22Rv1 (cell line): ENCODE measurements around the gene TMEM271.

Experiments
- H3K27ac ChIP-seq: fragments of 450-650 bp; 2 replicates; pipeline ENCODE4 v1.5.1; 2017
- ZFX ChIP-seq: fragments of 450-650 bp; IDR thresholded peaks from 2 replicates; pipeline ENCODE4 v1.6.1; 2017; ENCODE audit warnings: antibody characterized with exemption, borderline replicate concordance
- TF ChIP-seq, protein P1 (sequence below): fragments of 450-650 bp; IDR thresholded peaks from 2 replicates; pipeline ENCODE4 v1.5.1; 2017; ENCODE audit warnings: mild to moderate bottlenecking

The TMEM271 gene

DNA sequence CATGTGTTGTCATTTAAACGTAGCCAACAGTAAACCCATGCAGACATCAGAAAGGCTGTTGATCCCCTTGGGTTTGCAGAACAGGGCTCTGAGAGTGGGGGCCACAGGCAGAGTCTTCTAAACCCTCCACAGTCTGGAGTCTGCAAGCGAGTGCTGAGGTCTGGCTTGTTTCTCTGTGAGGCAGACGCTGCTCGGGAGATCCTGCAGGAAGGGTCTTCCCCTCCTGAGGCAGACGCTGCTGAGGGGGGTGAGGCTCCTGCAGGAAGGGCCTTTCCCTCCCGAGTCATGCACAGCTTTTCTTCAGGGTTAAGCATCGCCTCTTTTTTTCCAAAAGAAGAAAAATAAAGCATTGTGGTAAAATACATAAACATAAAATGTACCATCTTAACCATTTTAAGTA is 32.1 kb upstream of the TMEM271 start:
- TF ChIP-seq, protein P1, sequence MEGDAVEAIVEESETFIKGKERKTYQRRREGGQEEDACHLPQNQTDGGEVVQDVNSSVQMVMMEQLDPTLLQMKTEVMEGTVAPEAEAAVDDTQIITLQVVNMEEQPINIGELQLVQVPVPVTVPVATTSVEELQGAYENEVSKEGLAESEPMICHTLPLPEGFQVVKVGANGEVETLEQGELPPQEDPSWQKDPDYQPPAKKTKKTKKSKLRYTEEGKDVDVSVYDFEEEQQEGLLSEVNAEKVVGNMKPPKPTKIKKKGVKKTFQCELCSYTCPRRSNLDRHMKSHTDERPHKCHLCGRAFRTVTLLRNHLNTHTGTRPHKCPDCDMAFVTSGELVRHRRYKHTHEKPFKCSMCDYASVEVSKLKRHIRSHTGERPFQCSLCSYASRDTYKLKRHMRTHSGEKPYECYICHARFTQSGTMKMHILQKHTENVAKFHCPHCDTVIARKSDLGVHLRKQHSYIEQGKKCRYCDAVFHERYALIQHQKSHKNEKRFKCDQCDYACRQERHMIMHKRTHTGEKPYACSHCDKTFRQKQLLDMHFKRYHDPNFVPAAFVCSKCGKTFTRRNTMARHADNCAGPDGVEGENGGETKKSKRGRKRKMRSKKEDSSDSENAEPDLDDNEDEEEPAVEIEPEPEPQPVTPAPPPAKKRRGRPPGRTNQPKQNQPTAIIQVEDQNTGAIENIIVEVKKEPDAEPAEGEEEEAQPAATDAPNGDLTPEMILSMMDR = no peak
- no peak for TF ChIP-seq ZFX

DNA sequence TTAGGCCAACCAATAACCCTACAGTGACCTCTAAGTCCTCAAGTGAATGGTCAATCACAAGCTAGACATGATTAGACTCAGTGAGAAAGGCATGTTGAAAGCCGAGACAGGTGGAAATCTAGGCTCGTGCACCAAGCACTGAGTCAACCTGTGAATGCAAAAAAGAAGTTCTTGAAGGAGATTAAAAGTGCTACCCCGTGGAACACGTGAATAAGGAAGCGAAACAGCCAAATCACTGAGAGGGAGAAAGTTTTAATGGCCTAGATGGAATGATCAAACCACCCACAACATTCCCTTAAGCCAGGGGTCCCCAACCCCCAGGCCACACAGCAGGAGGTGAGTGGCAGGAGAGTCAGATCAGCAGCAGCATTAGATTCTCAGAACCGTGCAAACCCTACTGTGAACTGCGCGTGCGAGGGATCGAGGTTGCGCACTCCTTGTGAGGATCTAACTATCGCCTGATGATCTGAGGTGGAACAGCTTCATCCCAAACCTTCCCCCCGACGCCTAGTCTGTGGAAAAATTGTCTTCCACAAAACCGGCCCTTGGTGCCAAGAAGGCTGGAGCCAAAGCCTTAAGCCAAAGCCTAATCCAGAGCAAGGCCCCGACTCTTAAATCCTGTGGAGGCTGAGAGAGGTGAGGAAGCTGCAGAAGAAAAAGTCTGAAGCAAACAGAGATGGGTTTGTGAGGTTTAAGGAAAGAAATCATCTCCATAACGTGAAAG is 29.8 kb upstream of the TMEM271 start:
- H3K27ac ChIP-seq = no peak overlapping the region
- TF ChIP-seq, protein P1 = no peak
- no peak for TF ChIP-seq ZFX

More for the DNA sequence above, 32.1 kb upstream of the TMEM271 start:
- no peak overlapping the region for H3K27ac ChIP-seq

DNA sequence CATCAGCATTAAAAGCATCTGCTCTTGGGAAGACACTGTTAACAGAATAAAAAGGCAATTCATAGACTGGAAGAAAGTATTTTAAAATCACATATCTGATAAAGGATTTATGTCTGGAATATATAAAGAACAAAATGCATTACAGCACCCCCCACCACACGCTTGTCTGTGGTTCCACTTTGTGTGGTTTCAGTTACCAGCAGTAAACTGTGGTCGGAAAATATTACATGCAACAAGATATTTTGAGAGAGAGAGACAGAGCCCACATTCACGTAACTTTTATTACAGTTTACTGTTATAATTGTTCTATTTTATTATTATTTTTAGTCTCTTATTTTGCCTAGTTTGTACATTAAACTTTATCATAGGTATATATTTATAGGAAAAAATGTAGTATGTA is 28.0 kb upstream of the TMEM271 start:
- TF ChIP-seq, protein P1 = no peak
- TF ChIP-seq ZFX = no peak
- no peak overlapping the region for H3K27ac ChIP-seq

DNA sequence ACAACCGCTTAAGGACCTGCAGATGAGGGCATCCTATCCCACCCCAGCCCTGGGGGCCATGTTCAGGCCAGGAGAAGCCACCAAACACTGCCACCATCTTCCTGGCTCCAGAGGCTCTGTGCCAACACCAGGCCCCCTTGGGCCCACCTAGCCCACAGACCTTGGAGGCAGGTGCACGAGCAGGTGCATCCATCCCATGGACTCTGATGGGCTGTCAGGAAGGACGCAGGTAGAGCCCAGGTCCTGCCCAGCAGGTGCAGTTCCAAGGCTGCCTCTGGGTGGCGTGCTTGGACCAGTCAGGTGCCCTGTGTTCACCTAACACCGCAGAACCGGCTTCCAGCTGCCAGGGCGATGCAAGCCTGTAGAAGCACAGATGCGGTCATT is 26.5 kb upstream of the TMEM271 start:
- TF ChIP-seq, protein P1 = peak; percentile 81
- TF ChIP-seq ZFX = no peak
- no peak overlapping the region for H3K27ac ChIP-seq

DNA sequence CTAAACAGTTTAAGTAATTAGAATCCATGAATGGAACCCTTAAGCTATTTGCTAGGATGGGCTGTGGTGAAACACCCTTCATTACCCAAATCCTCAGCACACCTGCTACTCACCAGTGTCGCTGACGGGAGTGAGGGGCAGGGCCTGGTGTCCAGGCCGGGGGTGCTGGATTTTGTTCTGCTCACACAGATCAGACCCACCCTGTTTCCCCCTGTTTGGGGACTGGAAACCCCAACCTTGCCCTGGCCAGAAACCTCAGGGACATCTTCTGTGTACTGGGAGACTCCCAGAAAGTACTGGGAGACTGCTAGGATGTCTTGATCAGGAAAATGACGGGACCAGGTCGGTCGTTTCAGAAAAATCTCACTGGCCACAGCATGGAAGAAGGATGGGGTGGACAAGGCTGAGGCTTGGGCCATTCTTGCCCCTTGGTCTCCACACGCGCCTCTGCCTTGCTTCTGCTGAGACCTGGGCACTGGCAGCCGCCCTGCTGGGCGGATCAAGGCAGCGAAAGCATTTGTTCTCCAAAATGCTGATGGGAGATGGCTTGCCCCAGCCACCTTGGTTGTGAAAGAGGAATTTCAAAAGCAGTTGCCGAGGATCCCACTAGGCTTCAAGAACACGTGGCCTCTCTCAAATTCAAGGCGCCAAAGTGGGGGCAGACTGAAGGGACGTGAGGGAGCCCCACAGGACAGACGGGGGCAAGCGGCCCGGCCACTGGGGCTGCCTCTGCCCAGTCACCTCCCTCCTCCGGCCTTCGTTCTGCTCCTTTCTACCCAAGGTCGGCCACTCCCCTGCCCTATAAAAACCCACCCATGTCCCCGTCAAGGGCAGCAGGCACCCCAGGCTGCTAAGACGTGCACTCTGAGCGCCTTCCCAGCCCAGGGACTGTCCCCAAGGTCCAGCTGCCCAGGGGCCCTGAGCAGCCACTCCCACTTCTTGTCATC is 25.8 kb upstream of the TMEM271 start:
- H3K27ac ChIP-seq = no peak overlapping the region
- TF ChIP-seq, protein P1 = no peak
- TF ChIP-seq ZFX = no peak

DNA sequence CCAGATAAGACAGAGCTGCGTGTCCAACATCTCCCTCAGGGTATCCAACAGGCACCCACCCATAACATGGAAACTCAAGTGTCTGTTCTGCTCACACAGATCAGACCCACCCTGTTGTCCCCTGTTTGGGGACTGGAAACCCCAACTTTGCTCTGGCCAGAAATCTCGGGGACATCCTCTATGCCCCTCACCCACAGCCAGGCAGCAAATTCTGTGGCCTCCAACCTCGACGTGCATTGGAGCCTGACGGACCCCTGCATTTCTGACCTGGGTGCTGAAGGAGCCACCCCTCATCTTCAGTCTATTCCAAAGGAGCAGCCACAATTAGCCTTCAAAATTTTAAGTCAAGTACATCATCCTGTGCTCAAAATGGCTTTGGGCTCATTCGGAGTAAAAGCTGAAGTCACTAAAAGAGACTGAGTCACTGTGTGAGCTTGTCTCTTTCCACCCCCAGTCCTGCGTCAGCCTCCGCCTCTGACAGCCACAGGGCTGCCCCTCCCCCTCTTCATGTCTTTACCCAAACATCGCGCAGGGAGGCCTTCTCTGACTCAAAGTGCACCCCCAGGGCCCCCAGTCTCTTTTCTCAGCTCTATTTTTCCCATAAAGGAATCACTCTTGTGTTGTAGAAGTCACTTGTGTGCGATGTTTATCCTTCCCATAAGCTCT is 24.9 kb upstream of the TMEM271 start:
- H3K27ac ChIP-seq = no peak overlapping the region
- no peak for TF ChIP-seq ZFX
- TF ChIP-seq, protein P1 = no peak
